A673 (cell line): ENCODE data around the gene FKBP11. TPM values are rescaled to one million over a fixed set of nuclear protein-coding genes. Genes with fewer than 3 reads are reported as not detected.

ENCODE experiments used
- Bru-seq: library from RNA; stranded (reverse); fragments of 400-500 nt; gene quantifications from one replicate; lab custom pipeline; 2021; lab: Mats Ljungman, UMichigan
- BruChase-seq, 2 experiments: library from RNA; stranded (reverse); fragments of 400-500 nt; gene quantifications; one replicate each; lab custom pipeline; 2021; lab: Mats Ljungman, UMichigan
- BruUV-seq: library from RNA; stranded (reverse); fragments of 400-500 nt; replicated peaks from 2 replicates; lab custom pipeline; 2021; lab: Mats Ljungman, UMichigan
- CTCF ChIA-PET: fragments of 300-600 bp; sonication (Branson Sonifier 250); formaldehyde crosslinking; loops from one replicate; lab custom pipeline; 2022; ENCODE audit warnings: antibody characterized with exemption; lab: Charles Lee
- POLR2A ChIA-PET: fragments of 300-600 bp; sonication (Branson Sonifier 250); formaldehyde crosslinking; loops from one replicate; lab custom pipeline; 2022; ENCODE audit warnings: antibody characterized with exemption; ENCODE audit not compliant: low non-redundant PET; lab: Charles Lee
- DNase-seq: peaks from one replicate; pipeline ENCODE4 v3.0.0-alpha.2; 2015; ENCODE audit warnings: low spot score
- H3K27ac ChIP-seq: fragments of 200-600 bp; sonication (generic); 2 replicates; pipeline ENCODE4 v1.5.1; 2016; ENCODE audit warnings: mixed run types, low read depth, mild to moderate bottlenecking, mixed read lengths, antibody characterized with exemption, low read length; ENCODE audit not compliant: poor library complexity, severe bottlenecking
- H3K27me3 ChIP-seq: fragments of 200-600 bp; sonication (generic); replicated peaks from 2 replicates; pipeline ENCODE4 v1.6.1; 2017; ENCODE audit warnings: mixed run types, low read depth, mild to moderate bottlenecking, mixed read lengths, antibody characterized with exemption, low read length; ENCODE audit not compliant: insufficient read depth, poor library complexity
- H3K36me3 ChIP-seq: fragments of 200-600 bp; sonication (generic); 2 replicates; pipeline ENCODE4 v1.6.1; 2016; ENCODE audit warnings: mixed run types, mild to moderate bottlenecking, mixed read lengths, antibody characterized with exemption, low read length; ENCODE audit not compliant: insufficient read depth, poor library complexity, severe bottlenecking
- H3K4me1 ChIP-seq: fragments of 200-600 bp; sonication (generic); 2 replicates; pipeline ENCODE4 v1.6.1; 2017; ENCODE audit warnings: mixed run types, mild to moderate bottlenecking, mixed read lengths, antibody characterized with exemption, low read length; ENCODE audit not compliant: insufficient read depth, poor library complexity, severe bottlenecking
- H3K4me3 ChIP-seq: fragments of 200-600 bp; sonication (generic); 2 replicates; pipeline ENCODE4 v1.5.1; 2016; ENCODE audit warnings: low read depth, mixed run types, mild to moderate bottlenecking, mixed read lengths, low read length; ENCODE audit not compliant: poor library complexity, severe bottlenecking
- H3K9me3 ChIP-seq: fragments of 200-600 bp; sonication (generic); 2 replicates; pipeline ENCODE4 v1.6.1; 2016; ENCODE audit warnings: mixed run types, low read depth, mild to moderate bottlenecking, mixed read lengths, antibody characterized with exemption, low read length; ENCODE audit not compliant: poor library complexity, severe bottlenecking
- EZH2 ChIP-seq: fragments of 200-600 bp; sonication (generic); IDR thresholded peaks from 2 replicates; pipeline ENCODE4 v1.6.1; 2017; ENCODE audit warnings: borderline replicate concordance, low read depth, mild to moderate bottlenecking, mixed read lengths, antibody characterized with exemption, low read length; ENCODE audit not compliant: poor library complexity, severe bottlenecking
- intact Hi-C: fragments of 100-400 bp; cut with micrococcal nuclease; formaldehyde crosslinking; loops from one replicate; pipeline ENCODE4 v1.10.0; 2022; ENCODE audit not compliant: unreplicated experiment
- long read RNA-seq: library from polyadenylated mRNA; stranded (forward); transcript quantifications from one replicate; pipeline ENCODE4 v2.0.0, GENCODE V29; 2022
- total RNA-seq: library from RNA; stranded (reverse); gene quantifications from 2 replicates; pipeline ENCODE4 v1.2.3, GENCODE V29; 2021
- TF ChIP-seq, protein P1 (sequence below): fragments of 300-800, 200-600 bp; sonication (generic); conservative IDR thresholded peaks from 2 replicates; pipeline ENCODE4 v1.5.1; 2017; ENCODE audit warnings: low read depth, mild to moderate bottlenecking, antibody characterized with exemption, low read length, moderate library complexity, mixed read lengths

The FKBP11 gene
- total RNA-seq (31.8 and 32.5 TPM in 2 replicates), Bru-seq, nascent RNA (percentile 82 among the genes with signal in this experiment), BruChase-seq, experiment 1, labeled RNA remaining after a 2-hour chase (percentile 94 among the genes with signal in this experiment), BruChase-seq, experiment 2, labeled RNA remaining after a 6-hour chase (percentile 96 among the genes with signal in this experiment)
- long read RNA-seq, full-length matches to known transcripts: 30 of 34 reads
- long read RNA-seq, partial matches to known transcripts: 2 of 34 reads
- long read RNA-seq, other reads (novel, unspliced or antisense): 2 of 34 reads

DNA sequence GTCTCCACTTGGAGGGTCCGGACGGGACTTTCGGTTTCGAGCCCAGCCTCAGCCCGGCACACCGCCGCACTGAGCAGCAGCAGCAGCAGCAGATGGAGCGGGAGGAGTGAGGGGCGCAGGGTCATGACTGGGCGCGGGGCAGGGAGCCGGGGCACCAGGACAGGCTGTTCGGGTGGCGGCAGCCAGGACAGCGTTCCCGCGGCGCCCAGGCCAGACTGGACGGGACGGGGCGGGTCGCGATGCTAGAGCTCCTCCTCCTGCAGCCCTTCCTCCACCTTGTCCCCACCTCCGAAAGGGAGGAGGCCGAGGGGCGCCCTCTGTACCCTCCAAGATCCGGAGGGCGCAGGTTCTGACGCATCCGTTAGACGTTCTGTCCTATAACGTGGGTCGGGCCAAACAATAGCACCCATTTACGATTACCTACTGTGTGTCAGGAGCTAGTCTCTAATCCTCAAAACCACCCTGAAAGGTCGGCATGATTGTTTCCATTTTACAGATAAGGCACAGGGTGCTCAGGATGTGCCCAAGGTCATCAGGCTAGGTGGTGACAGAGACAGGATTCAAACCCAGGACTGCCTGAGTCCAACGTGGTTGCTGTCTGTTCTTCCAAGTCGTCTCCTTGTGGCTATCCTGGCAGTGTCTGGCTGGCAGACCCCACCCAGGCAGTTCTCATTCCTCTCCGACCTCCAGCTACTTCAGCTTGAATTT is at the start of gene FKBP11:
FKBP11 (minus strand) TSS at position 189 of the 708 bp plus-strand sequence; CDS start at position 125, 64 bp downstream.
- H3K36me3 ChIP-seq: peaks cover 9% of the 10 kb centered on the region
- H3K27ac ChIP-seq: peak within 1 kb of the TSS; percentile 70
- no peaks in the 10 kb centered on the region for H3K27me3 ChIP-seq
- H3K4me1 ChIP-seq: peaks cover 11% of the 10 kb centered on the region
- peak within 1 kb of the TSS; percentile 88 for H3K4me3 ChIP-seq
- TF ChIP-seq EZH2: no peak
- TF ChIP-seq, protein P1, sequence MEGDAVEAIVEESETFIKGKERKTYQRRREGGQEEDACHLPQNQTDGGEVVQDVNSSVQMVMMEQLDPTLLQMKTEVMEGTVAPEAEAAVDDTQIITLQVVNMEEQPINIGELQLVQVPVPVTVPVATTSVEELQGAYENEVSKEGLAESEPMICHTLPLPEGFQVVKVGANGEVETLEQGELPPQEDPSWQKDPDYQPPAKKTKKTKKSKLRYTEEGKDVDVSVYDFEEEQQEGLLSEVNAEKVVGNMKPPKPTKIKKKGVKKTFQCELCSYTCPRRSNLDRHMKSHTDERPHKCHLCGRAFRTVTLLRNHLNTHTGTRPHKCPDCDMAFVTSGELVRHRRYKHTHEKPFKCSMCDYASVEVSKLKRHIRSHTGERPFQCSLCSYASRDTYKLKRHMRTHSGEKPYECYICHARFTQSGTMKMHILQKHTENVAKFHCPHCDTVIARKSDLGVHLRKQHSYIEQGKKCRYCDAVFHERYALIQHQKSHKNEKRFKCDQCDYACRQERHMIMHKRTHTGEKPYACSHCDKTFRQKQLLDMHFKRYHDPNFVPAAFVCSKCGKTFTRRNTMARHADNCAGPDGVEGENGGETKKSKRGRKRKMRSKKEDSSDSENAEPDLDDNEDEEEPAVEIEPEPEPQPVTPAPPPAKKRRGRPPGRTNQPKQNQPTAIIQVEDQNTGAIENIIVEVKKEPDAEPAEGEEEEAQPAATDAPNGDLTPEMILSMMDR: no peak
- ChIA-PET POLR2A (interaction anchor here (0.6 kb wide), 1 partner anchor 32 kb away, joined by 15 read pairs; the partner anchor contains the start of gene ARF3), CTCF (interaction anchor here (1.3 kb wide), 1 partner anchor 11 kb away, joined by 4 read pairs; no protein-coding TSS in a partner anchor)
- DNase-seq: peak; percentile 50
- no peaks in the 10 kb centered on the region for H3K9me3 ChIP-seq
- no TSS peak for BruUV-seq
- intact Hi-C loops: no loop called here

DNA sequence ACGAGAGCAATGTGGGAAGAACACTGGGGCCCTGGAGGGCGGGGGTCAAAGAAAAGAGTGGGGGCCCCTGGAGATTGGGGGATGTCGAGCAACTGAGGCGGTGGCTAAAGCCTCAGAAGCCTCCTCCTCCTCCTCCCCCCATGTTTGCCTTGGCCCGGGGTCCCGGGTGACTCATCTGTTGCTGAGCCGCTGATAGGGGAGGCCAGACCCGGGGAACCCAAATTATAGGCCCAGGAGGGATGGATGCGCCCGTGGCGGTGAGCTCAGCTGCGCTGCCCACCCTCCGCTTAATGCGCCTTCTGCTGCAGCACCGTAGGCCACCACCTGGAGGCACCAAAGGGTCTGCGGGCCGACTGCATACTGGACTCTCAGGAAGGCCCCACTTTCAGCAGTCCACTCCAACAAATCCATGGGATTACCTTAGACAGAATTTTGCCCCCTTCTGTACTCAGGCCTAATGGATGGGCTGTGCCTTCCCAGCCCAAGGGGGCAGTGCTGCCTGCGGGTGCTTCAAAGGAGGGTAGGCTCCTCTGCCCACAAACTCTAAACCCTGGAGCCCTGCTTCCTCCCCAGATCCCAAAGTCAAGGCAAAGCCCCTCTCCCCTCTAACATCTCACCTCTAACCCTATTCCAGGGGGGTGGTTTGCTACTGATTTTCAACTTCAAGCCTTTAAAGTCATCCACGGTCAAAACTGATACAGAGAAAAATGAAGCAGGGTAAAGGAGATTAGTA is 48.8 kb upstream of the FKBP11 start:
- peaks cover 25% of the 10 kb centered on the region for H3K4me1 ChIP-seq
- no peak for DNase-seq
- peaks cover 66% of the 10 kb centered on the region for H3K27me3 ChIP-seq
- no TSS peak for BruUV-seq
- H3K27ac ChIP-seq: no peak overlapping the region
- H3K9me3 ChIP-seq: no peaks in the 10 kb centered on the region
- intact Hi-C loops: no loop called here
- POLR2A ChIA-PET: no interaction called here
- no peak overlapping the region for H3K4me3 ChIP-seq
- TF ChIP-seq, protein P1: peak; percentile 67
- no peak for TF ChIP-seq EZH2
- no peaks in the 10 kb centered on the region for H3K36me3 ChIP-seq
- CTCF ChIA-PET: no interaction called here

DNA sequence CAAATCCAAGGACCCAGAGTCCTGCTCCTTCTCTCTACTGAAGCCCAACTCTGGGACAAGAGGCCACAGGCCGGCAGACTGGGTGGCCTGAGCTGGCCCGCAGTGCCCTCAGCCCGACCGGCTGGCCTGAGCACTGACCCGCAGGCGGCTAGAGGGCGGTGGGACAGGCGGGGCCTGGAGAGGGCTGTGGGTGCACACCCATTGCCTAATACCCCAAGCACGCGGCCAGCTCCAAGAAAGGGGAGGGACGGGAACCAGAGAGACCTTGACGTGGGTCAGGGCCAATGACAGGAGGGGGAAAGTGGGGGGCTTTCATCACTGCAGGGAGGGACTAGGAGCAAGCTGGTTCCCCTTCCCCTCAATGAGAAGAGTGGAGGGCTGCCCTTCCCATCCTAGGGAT is 48.2 kb upstream of the FKBP11 start:
- ChIA-PET POLR2A (no interaction called here), CTCF (interaction anchor here (0.7 kb wide), 1 partner anchor 273 kb away, joined by 3 read pairs; no protein-coding TSS in a partner anchor)
- H3K4me1 ChIP-seq: peaks cover 21% of the 10 kb centered on the region
- intact Hi-C loops: no loop called here
- no peaks in the 10 kb centered on the region for H3K36me3 ChIP-seq
- no peak overlapping the region for H3K27ac ChIP-seq
- TF ChIP-seq, protein P1: no peak
- no peak for TF ChIP-seq EZH2
- H3K4me3 ChIP-seq: no peak overlapping the region
- no peaks in the 10 kb centered on the region for H3K9me3 ChIP-seq
- no TSS peak for BruUV-seq
- no peak for DNase-seq
- peaks cover 61% of the 10 kb centered on the region for H3K27me3 ChIP-seq
